Heart right ventricle (tissue), 16 donors: ENCODE measurements around the gene EIF2D. TPM values are rescaled to one million over a fixed set of nuclear protein-coding genes. Genes with fewer than 3 reads are reported as not detected.

Experiments used
- ATAC-seq, 8 donors: fragments of 200-7000 bp; cut with Tn5 transposase; one replicate each; pipeline ENCODE4 v1.9.1; 2020; ENCODE audit warnings: mild to moderate bottlenecking in 8 of 8, moderate library complexity in 8 of 8, moderate number of reproducible peaks in 1 of 8
- DNase-seq, 2 donors: peaks; one replicate each; pipeline ENCODE4 v3.0.0-alpha.2; 2020
- H3K27ac ChIP-seq, 10 donors: fragments of 200-600 bp; sonication (generic) in 2 of 10; one replicate each; pipeline versions ENCODE4 v1.5.0 to v1.8.0; 2020 to 2022; ENCODE audit warnings: mild to moderate bottlenecking in 3 of 10
- H3K27me3 ChIP-seq, 7 donors: fragments of 200-600 bp; one replicate each; pipeline ENCODE4 v1.8.0; 2021 to 2022; ENCODE audit warnings: mild to moderate bottlenecking in 2 of 7
- H3K36me3 ChIP-seq, 9 donors: fragments of 200-600 bp; sonication (generic) in 1 of 9; one replicate each; pipeline versions ENCODE4 v1.5.0 to v1.8.0; 2020 to 2022; ENCODE audit warnings: mild to moderate bottlenecking in 2 of 9
- H3K4me1 ChIP-seq, 9 donors: fragments of 200-600 bp; sonication (generic) in 1 of 9; one replicate each; pipeline versions ENCODE4 v1.5.0 to v1.8.0; 2020 to 2022; ENCODE audit warnings: mild to moderate bottlenecking in 4 of 9
- H3K4me3 ChIP-seq, 10 donors: fragments of 200-600 bp; sonication (generic) in 2 of 10; one replicate each; pipeline versions ENCODE4 v1.5.0 to v1.8.0; 2020 to 2022; ENCODE audit warnings: mild to moderate bottlenecking in 7 of 10, moderate library complexity in 2 of 10
- H3K9me3 ChIP-seq, 11 donors: fragments of 200-600 bp in 10 of 11; sonication (generic) in 2 of 11; one replicate each; pipeline versions ENCODE4 v1.5.0 to v1.8.0; 2013 to 2022; ENCODE audit warnings: mild to moderate bottlenecking in 2 of 11, control low read depth in 1 of 11, moderate library complexity in 1 of 11
- WGBS, 2 donors: extraction: QIAGEN DNeasy Blood & Tissue Kit; methylation state at CpG; one replicate each; pipeline ENCODE4 v1.1.7; 2013; ENCODE audit warnings: inconsistent platforms in 1 of 2; 5-methylcytosine and 5-hydroxymethylcytosine counted together
- intact Hi-C, 10 donors: fragments of 100-400 bp; cut with DNase I; formaldehyde crosslinking; loops; one replicate each; pipeline versions ENCODE4 v1.11.1 to v1.14.2; 2022
- polyA plus RNA-seq, 2 donors: library from polyadenylated mRNA; stranded (reverse); fragments of 200-250 nt; gene quantifications; one replicate each; pipeline ENCODE4 v1.2.3, GENCODE V29; 2013
- total RNA-seq, 10 donors: library from RNA; stranded (reverse); fragmentation: NEBNext Ultra II Directional in 3 of 10; extraction: Animal tissue kit (Norgen Biotek cat#: 25700) in 3 of 10; gene quantifications; one replicate each; pipeline versions ENCODE4 v1.2.1 to v1.2.4, GENCODE V29; 2021 to 2023
- TF ChIP-seq, protein P1 (sequence below), 9 donors: fragments of 200-600 bp; sonication (generic) in 2 of 9; IDR thresholded peaks; one replicate each; pipeline versions ENCODE4 v1.5.0 to v1.8.0; 2021 to 2022; ENCODE audit warnings: antibody characterized with exemption in 9 of 9, mild to moderate bottlenecking in 5 of 9, moderate library complexity in 1 of 9
- donor health status: Arrhythmogenic right ventricular cardiomyopathy.
- donor health status: ischemic (EF 13 %, LVEDD 7.1; RV severe dilation, severe dysfunction).
- donor health status: healthy with polysubstance abuse.
- donor health status: DM: no; HTN: yes; CAD: no.
- donor health status: DM: no; HTN: no; CAD: no.
- donor health status: ischemic (EF 25% LVEDD 6.9; RV normal size, moderate dysfunction).
- donor health status: ischemic (EF 25% LVEDD 5.7; RV mildly dilated, moderate dysfunction).
- donor health status: healthy.
- donor health status: DM: yes; HTN: yes; CAD: no.
- donor health status: Ischemic cardiomyopathy.
- donor health status: ischemic (EF 35%, LVEDD 5.7; RV mildly dilated, moderate dysfunction).
- donor health status: nonischemic (EF 11% LVEDD 7.7; RV severe dilation, severe dysfunction).
- donor health status: DM: yes; HTN: yes; CAD: no.
- donor health status: PGD.
- donor health status: ischemic (EF 29% LVEDD 5.4; RV normal size, mild dysfunction).
- donor health status: nonischemic (EF 23%, LVEDD 6.1; RV moderate dilation, normal function).

EIF2D gene
- total and polyA plus RNA-seq, 12 donors: 16.8 to 35.6 (median 29.5) TPM

DNA sequence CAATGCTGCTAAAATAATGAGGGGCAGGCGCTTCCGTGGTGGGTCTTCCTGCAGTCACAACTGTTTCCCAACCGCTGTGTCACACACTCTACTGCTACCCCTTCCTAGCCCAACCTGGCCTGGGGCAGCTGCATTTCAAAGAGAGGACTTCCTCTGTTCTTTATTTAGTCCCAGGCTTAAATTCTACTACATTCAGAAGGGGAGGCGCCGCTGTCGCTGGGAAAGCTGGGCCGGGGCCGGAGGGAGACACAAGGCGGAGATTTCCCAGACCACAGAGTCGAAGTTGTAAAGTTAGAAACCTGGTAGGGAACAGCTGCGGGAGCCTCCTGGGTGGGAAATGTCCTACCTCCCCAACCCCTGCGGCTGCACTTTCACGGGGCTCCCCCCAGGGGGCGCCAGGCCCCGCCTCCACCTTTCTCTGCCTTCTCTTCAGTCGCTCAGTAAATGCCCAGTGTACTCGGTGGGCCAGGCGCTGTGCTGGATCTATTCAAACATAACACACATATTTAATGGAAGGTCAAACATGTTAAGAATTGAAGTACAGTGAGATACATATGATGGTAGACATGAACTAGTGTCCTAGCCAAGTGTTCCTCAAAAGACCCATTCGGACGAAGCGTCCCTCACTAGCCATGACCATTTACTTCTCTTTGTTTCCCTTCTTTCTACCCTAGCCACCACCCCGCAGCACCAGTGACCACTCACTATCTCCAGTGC, 46.2 kb upstream of the EIF2D start:
- no peaks in the 10 kb centered on the region for H3K9me3 ChIP-seq
- WGBS, 2 donors: 12 to 18% methylated on average over 22 of the region's 22 CpGs
- peaks cover 0 to 1% (median 0%) of the 10 kb centered on the region in 7 donors for H3K27me3 ChIP-seq
- peak; percentile 40 to 73 (median 65) for ATAC-seq
- TF ChIP-seq, protein P1, sequence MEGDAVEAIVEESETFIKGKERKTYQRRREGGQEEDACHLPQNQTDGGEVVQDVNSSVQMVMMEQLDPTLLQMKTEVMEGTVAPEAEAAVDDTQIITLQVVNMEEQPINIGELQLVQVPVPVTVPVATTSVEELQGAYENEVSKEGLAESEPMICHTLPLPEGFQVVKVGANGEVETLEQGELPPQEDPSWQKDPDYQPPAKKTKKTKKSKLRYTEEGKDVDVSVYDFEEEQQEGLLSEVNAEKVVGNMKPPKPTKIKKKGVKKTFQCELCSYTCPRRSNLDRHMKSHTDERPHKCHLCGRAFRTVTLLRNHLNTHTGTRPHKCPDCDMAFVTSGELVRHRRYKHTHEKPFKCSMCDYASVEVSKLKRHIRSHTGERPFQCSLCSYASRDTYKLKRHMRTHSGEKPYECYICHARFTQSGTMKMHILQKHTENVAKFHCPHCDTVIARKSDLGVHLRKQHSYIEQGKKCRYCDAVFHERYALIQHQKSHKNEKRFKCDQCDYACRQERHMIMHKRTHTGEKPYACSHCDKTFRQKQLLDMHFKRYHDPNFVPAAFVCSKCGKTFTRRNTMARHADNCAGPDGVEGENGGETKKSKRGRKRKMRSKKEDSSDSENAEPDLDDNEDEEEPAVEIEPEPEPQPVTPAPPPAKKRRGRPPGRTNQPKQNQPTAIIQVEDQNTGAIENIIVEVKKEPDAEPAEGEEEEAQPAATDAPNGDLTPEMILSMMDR (IDR thresholded peaks at IDR 0.05): peak; percentile 61 to 93 (median 88)
- peak in 1 of 2 donors; percentile 53 for DNase-seq
- intact Hi-C loops: loop anchor here in 5 of 10 donors (2.0 to 10.0 kb wide), 5 partner anchors 32 to 66 kb away; no protein-coding TSS in a partner anchor
- H3K36me3 ChIP-seq: no peaks in the 10 kb centered on the region
- H3K4me3 ChIP-seq: peak overlapping the region in 8 of 10 donors; percentile 0 to 40 (median 36)
- peaks cover 20 to 93% (median 77%) of the 10 kb centered on the region in 9 donors for H3K4me1 ChIP-seq
- H3K27ac ChIP-seq: peak overlapping the region; percentile 68 to 96 (median 84)

DNA sequence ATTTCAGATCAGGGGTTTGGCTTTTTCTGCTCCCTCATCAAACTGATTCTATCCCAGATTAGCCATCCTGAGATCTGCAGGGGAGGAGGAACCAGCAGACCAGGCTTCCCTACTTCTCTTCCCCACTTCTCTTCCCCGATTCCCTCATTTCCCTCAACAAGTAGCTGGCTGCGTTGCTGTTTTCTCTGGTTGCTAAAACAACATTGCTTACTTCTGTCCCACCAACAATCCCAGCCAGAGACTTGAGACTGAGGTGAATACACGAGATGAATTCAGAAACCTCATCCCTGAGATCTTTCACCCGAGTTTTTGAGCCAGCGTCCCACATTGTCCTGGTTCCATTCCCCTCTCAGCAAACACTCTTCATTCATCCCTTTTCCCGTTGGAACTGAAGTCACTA, 45.5 kb upstream of the EIF2D start:
- TF ChIP-seq, protein P1 (IDR thresholded peaks at IDR 0.05): no peak
- no peak for ATAC-seq
- Histone ChIP-seq H3K9me3 (no peaks in the 10 kb centered on the region), H3K27ac (peak overlapping the region in 9 of 10 donors; percentile 69 to 96 (median 86)), H3K4me3 (peak overlapping the region in 5 of 10 donors; percentile 0 to 40 (median 37)), H3K4me1 (peaks cover 25 to 93% (median 77%) of the 10 kb centered on the region in 9 donors), H3K36me3 (no peaks in the 10 kb centered on the region), H3K27me3 (no peaks in the 10 kb centered on the region)
- no peak for DNase-seq
- 29 to 34% methylated on average over 6 of the region's 6 CpGs for WGBS, 2 donors
- intact Hi-C loops: loop anchor here in 5 of 10 donors (2.0 to 10.0 kb wide), 5 partner anchors 33 to 67 kb away; no protein-coding TSS in a partner anchor

DNA sequence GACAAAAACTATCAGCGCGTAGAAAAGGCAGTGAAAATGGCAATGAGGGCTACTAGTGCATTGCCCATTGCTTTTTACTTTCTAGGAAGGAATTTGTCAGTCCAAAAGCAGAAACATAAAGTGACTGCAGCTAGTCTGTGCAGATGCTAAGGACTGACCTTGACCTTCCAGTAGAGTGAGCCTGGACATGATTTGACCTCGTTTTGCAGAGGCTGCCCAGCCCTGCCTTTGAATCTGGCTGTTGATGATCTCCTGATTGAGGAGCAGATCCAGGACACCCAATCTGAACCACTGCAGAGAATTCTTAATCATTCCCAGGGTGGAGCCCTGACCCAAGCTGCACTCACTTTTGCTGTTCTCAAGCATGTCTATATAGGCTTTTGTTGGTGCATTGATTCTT, 44.7 kb upstream of the EIF2D start:
- ATAC-seq (no peak), DNase-seq (no peak)
- Histone ChIP-seq H3K9me3 (no peaks in the 10 kb centered on the region), H3K27me3 (no peaks in the 10 kb centered on the region), H3K27ac (peak overlapping the region in 3 of 10 donors; percentile 86 to 96 (median 93)), H3K4me1 (peaks cover 26 to 93% (median 81%) of the 10 kb centered on the region in 9 donors), H3K4me3 (no peak overlapping the region), H3K36me3 (peaks cover 0 to 2% (median 0%) of the 10 kb centered on the region in 9 donors)
- intact Hi-C loops: loop anchor here in 4 of 10 donors (5.0 to 10.0 kb wide), 3 partner anchors 35 to 68 kb away; no protein-coding TSS in a partner anchor
- 74 to 79% methylated on average over 3 of the region's 3 CpGs for WGBS, 2 donors
- TF ChIP-seq, protein P1 (IDR thresholded peaks at IDR 0.05): no peak

DNA sequence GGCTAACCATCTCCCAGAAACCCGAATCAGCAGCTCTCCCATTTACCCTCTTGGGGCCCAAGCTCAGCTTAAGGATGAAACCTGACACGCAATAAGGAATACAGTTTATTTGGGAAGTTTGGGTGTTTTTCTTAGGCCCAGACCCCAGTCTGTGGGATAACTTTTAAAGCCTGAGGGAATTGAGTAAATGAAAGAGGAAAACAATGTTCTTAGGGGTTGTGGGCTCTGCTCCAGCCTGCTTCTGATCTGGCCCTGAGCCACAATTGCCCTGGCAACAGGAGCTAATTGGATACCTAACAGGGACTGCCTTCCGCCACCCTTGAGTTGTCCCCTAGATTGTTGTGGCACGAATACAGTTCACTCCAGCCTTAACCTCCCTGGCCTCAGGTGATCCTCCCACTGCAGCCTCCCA, 43.2 kb upstream of the EIF2D start:
- intact Hi-C loops: loop anchor here in 4 of 10 donors (5.0 to 10.0 kb wide), 3 partner anchors 37 to 69 kb away; no protein-coding TSS in a partner anchor
- Histone ChIP-seq H3K36me3 (peaks cover 0 to 12% (median 0%) of the 10 kb centered on the region in 9 donors), H3K4me1 (peaks cover 26 to 100% (median 77%) of the 10 kb centered on the region in 9 donors), H3K27ac (peak overlapping the region; percentile 5 to 96 (median 66)), H3K9me3 (no peaks in the 10 kb centered on the region), H3K4me3 (no peak overlapping the region), H3K27me3 (no peaks in the 10 kb centered on the region)
- TF ChIP-seq, protein P1 (IDR thresholded peaks at IDR 0.05): no peak
- WGBS, 2 donors: 32 to 38% methylated on average over 4 of the region's 4 CpGs
- peak in 1 of 2 donors; percentile 47 for DNase-seq
- ATAC-seq: peak in 2 of 8 donors; percentile 15 to 21
